GM19452 (cell line): ENCODE measurements around the gene TNRC6C.
"Not testable (repeated sequence)": the region's sequence is repeated elsewhere in the genome, so short reads cannot be mapped to it uniquely, and the experiment has no call there.

ENCODE experiments used
- ATAC-seq: cut with Tn5 transposase; IDR thresholded peaks from one replicate; pipeline ENCODE4 v1.9.1; 2021; ENCODE audit not compliant: unreplicated experiment

Gene TNRC6C

GRCh38 chr17:77930780-77931768 is 27.4 kb upstream of the TNRC6C start:
- ATAC-seq = no peak

- no peak for ATAC-seq
These were observed 24.6 kb upstream of the TNRC6C start for GRCh38 chr17:77933777-77934398.

GRCh38 chr17:77935121-77935571 is 23.4 kb upstream of the TNRC6C start:
- ATAC-seq = no peak

GRCh38 chr17:77935744-77936143 is 22.8 kb upstream of the TNRC6C start:
- ATAC-seq = not testable (repeated sequence)

- no peak for ATAC-seq
These were observed 21.6 kb upstream of the TNRC6C start for GRCh38 chr17:77936881-77937280.

GRCh38 chr17:77941004-77941403 is 17.5 kb upstream of the TNRC6C start:
- ATAC-seq = no peak

GRCh38 chr17:77942112-77942988 is 16.2 kb upstream of the TNRC6C start:
- ATAC-seq = no peak

GRCh38 chr17:77943971-77944370 is 14.5 kb upstream of the TNRC6C start:
- no peak for ATAC-seq

- no peak for ATAC-seq
These were observed 13.9 kb upstream of the TNRC6C start for GRCh38 chr17:77944390-77945222.

- ATAC-seq = no peak
These were observed 11.4 kb upstream of the TNRC6C start for GRCh38 chr17:77946900-77947645.

- ATAC-seq = no peak
These were observed 9.8 kb upstream of the TNRC6C start for GRCh38 chr17:77948690-77949114.

- no peak for ATAC-seq
These were observed 7.4 kb upstream of the TNRC6C start for GRCh38 chr17:77951123-77951522.

GRCh38 chr17:77952368-77952767 is 6.1 kb upstream of the TNRC6C start:
- no peak for ATAC-seq

- peak; percentile 7 for ATAC-seq
These were observed 1.2 kb upstream of the TNRC6C start for GRCh38 chr17:77957235-77957856.

- ATAC-seq = peak; percentile 21
These were observed 218 bp downstream of the TNRC6C start for GRCh38 chr17:77958716-77959125.

GRCh38 chr17:77959126-77959925 is 823 bp downstream of the TNRC6C start:
- no peak for ATAC-seq

- no peak for ATAC-seq
These were observed 1.5 kb downstream of the TNRC6C start for GRCh38 chr17:77959926-77960521.

- no peak for ATAC-seq
These were observed 3.2 kb downstream of the TNRC6C start for GRCh38 chr17:77961741-77962140.
